ENCODE measurements around the gene FADS2. TPM values are rescaled to one million over a fixed set of nuclear protein-coding genes. Genes with fewer than 3 reads are reported as not detected.

FADS2 gene
- total RNA-seq, 1 experiment from 2014 or later, result 514 TPM

GRCh38 chr11:61782299-61782698 is 45.8 kb upstream of the FADS2 start:
- H3K4me3 ChIP-seq, result no peak overlapping the region
- TF ChIP-seq CTCF (conservative IDR thresholded peaks at IDR 0.05), result no peak
- TF ChIP-seq EZH2 (IDR thresholded peaks at IDR 0.05; ENCODE audit: low read depth), result no peak
- no peaks in the 10 kb centered on the region for H3K79me2 ChIP-seq (ENCODE audit: low read depth)
- no peaks in the 10 kb centered on the region for H3K27me3 ChIP-seq (ENCODE audit: insufficient read depth, low read depth)
- H3K27ac ChIP-seq, result no peak overlapping the region
- BruUV-seq (replicated peaks), result no TSS peak
- POLR2A ChIA-PET (ENCODE audit: unreplicated experiment), result no interaction called here
- intact Hi-C loops (cut with micrococcal nuclease; ENCODE audit: unreplicated experiment), result no loop called here
- no peaks in the 10 kb centered on the region for H3K4me1 ChIP-seq (replicated peaks; ENCODE audit: insufficient read depth)
- no peak overlapping the region for H2AFZ ChIP-seq
- H4K20me1 ChIP-seq (ENCODE audit: insufficient read depth), result peaks cover 5% of the 10 kb centered on the region; the same call in 1 of the 2 replicates
- H3K9me3 ChIP-seq (ENCODE audit: insufficient read depth, low read depth), result no peaks in the 10 kb centered on the region
- 0 out of 2 replicates have a peak, but pooled peaks cover 8% of the 10 kb centered on the region for H3K36me3 ChIP-seq (ENCODE audit: low read depth)
- no peak for DNase-seq
- H3F3A ChIP-seq (ENCODE audit: insufficient read depth, low read depth), result peaks cover 13% of the 10 kb centered on the region
- CTCF ChIA-PET, result no interaction called here
- H3K4me2 ChIP-seq, result no peak overlapping the region
- H3K9me2 ChIP-seq (ENCODE audit: insufficient read depth), result no peaks in the 10 kb centered on the region

DNA sequence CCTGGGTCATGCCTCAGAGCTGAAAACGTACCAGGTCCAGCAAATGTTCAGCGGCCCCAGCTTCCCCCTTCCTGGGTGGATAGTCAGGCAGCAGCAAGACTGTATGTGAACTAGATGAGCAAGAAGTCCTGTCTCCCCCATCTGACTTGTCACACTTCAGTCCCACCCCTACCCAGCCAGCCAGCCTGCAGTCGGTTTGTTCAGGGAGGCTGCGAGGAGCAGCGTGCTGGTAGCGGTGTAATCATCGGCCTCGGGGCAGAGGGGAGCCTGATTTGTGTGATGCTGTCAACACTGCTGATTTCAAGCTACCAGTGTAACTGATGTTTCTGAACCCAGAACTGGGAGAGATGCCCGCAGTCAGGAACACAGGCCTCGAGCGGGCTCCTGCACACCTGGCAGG is 45.3 kb upstream of the FADS2 start:
- no peaks in the 10 kb centered on the region for H3K4me1 ChIP-seq (replicated peaks; ENCODE audit: insufficient read depth)
- peaks cover 13% of the 10 kb centered on the region for H3F3A ChIP-seq (ENCODE audit: insufficient read depth, low read depth)
- H3K9me3 ChIP-seq (ENCODE audit: insufficient read depth, low read depth), result no peaks in the 10 kb centered on the region
- BruUV-seq (replicated peaks), result no TSS peak
- H3K79me2 ChIP-seq (ENCODE audit: low read depth), result no peaks in the 10 kb centered on the region
- H3K9me2 ChIP-seq (ENCODE audit: insufficient read depth), result no peaks in the 10 kb centered on the region
- DNase-seq, result no peak
- intact Hi-C loops (cut with micrococcal nuclease; ENCODE audit: unreplicated experiment), result no loop called here
- no peak overlapping the region for H2AFZ ChIP-seq
- ChIA-PET CTCF (no interaction called here), POLR2A (ENCODE audit: unreplicated experiment) (no interaction called here)
- H4K20me1 ChIP-seq (ENCODE audit: insufficient read depth), result peaks cover 5% of the 10 kb centered on the region; the same call in 1 of the 2 replicates
- no peak overlapping the region for H3K27ac ChIP-seq
- H3K36me3 ChIP-seq (ENCODE audit: low read depth), result peaks cover 8% of the 10 kb centered on the region; the same call in 1 of the 2 replicates
- no peak for TF ChIP-seq CTCF (conservative IDR thresholded peaks at IDR 0.05)
- TF ChIP-seq EZH2 (IDR thresholded peaks at IDR 0.05; ENCODE audit: low read depth), result no peak
- H3K27me3 ChIP-seq (ENCODE audit: insufficient read depth, low read depth), result no peaks in the 10 kb centered on the region
- no peak overlapping the region for H3K4me3 ChIP-seq
- no peak overlapping the region for H3K4me2 ChIP-seq

GRCh38 chr11:61783717-61784505 is 44.2 kb upstream of the FADS2 start:
- Histone ChIP-seq H3K4me2 (no peak overlapping the region), H2AFZ (no peak overlapping the region), H3K27me3 (ENCODE audit: insufficient read depth, low read depth) (no peaks in the 10 kb centered on the region), H3K4me3 (no peak overlapping the region), H3F3A (ENCODE audit: insufficient read depth, low read depth) (peaks cover 13% of the 10 kb centered on the region), H3K27ac (no peak overlapping the region), H3K9me3 (ENCODE audit: insufficient read depth, low read depth) (no peaks in the 10 kb centered on the region), H3K36me3 (ENCODE audit: low read depth) (peaks cover 13% of the 10 kb centered on the region; the same call in 1 of the 2 replicates), H3K79me2 (ENCODE audit: low read depth) (no peaks in the 10 kb centered on the region), H3K4me1 (replicated peaks; ENCODE audit: insufficient read depth) (no peaks in the 10 kb centered on the region), H3K9me2 (ENCODE audit: insufficient read depth) (no peaks in the 10 kb centered on the region), H4K20me1 (ENCODE audit: insufficient read depth) (peaks cover 5% of the 10 kb centered on the region; the same call in 1 of the 2 replicates)
- ChIA-PET CTCF (no interaction called here), POLR2A (ENCODE audit: unreplicated experiment) (no interaction called here)
- intact Hi-C loops (cut with micrococcal nuclease; ENCODE audit: unreplicated experiment), result no loop called here
- TF ChIP-seq CTCF (conservative IDR thresholded peaks at IDR 0.05), result no peak
- no peak for TF ChIP-seq EZH2 (IDR thresholded peaks at IDR 0.05; ENCODE audit: low read depth)
- DNase-seq, result no peak
- BruUV-seq (replicated peaks), result no TSS peak
